Measurements from ENCODE around the gene CEP85L. TPM values are rescaled to one million over a fixed set of nuclear protein-coding genes. Genes with fewer than 3 reads are reported as not detected.

CEP85L gene
- total RNA-seq, 4 donors from 2014 or later: 5.3 to 10.5 (median 8.7) TPM

- no peak for TF ChIP-seq POLR2AphosphoS5 (IDR thresholded peaks at IDR 0.05)
- TF ChIP-seq, protein P1, sequence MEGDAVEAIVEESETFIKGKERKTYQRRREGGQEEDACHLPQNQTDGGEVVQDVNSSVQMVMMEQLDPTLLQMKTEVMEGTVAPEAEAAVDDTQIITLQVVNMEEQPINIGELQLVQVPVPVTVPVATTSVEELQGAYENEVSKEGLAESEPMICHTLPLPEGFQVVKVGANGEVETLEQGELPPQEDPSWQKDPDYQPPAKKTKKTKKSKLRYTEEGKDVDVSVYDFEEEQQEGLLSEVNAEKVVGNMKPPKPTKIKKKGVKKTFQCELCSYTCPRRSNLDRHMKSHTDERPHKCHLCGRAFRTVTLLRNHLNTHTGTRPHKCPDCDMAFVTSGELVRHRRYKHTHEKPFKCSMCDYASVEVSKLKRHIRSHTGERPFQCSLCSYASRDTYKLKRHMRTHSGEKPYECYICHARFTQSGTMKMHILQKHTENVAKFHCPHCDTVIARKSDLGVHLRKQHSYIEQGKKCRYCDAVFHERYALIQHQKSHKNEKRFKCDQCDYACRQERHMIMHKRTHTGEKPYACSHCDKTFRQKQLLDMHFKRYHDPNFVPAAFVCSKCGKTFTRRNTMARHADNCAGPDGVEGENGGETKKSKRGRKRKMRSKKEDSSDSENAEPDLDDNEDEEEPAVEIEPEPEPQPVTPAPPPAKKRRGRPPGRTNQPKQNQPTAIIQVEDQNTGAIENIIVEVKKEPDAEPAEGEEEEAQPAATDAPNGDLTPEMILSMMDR (IDR thresholded peaks at IDR 0.05): no peak
- no peak for TF ChIP-seq EP300 (IDR thresholded peaks at IDR 0.05; ENCODE audit: low read depth)
- TF ChIP-seq POLR2A (IDR thresholded peaks at IDR 0.05): no peak
- DNase-seq: no peak
- no peaks in the 10 kb centered on the region for H3K27me3 ChIP-seq
- in situ Hi-C loops (cut with MboI; ENCODE audit: low pct_ligation_motif_present in 1 of 4, low pct_unique_long_range_greater_than_20kb in 1 of 4, low sequenced_read_pairs in 3 of 4): no loop called here
- H3K9me3 ChIP-seq: no peaks in the 10 kb centered on the region
- no peaks in the 10 kb centered on the region for H3K36me3 ChIP-seq
- intact Hi-C loops (cut with DNase I; ENCODE audit: low total_unique reads): no loop called here
- no peak overlapping the region for H3K27ac ChIP-seq
- no peaks in the 10 kb centered on the region for H3K4me1 ChIP-seq
- 88 to 93% methylated on average over 1 of the region's 1 CpG for WGBS, 2 donors (ENCODE audit: low coverage in 1 of 2)
- no peak overlapping the region for H3K4me3 ChIP-seq
Observed at GRCh38 chr6:118679327-118679901, 28.0 kb upstream of the CEP85L start.

- H3K27ac ChIP-seq: no peak overlapping the region
- 67 to 94% methylated on average over 1 of the region's 1 CpG for WGBS, 2 donors (ENCODE audit: low coverage in 1 of 2)
- H3K9me3 ChIP-seq: no peaks in the 10 kb centered on the region
- H3K4me1 ChIP-seq: no peaks in the 10 kb centered on the region
- H3K36me3 ChIP-seq: no peaks in the 10 kb centered on the region
- H3K4me3 ChIP-seq: no peak overlapping the region
- intact Hi-C loops (cut with DNase I; ENCODE audit: low total_unique reads): no loop called here
- no peaks in the 10 kb centered on the region for H3K27me3 ChIP-seq
- in situ Hi-C loops (cut with MboI; ENCODE audit: low pct_ligation_motif_present in 1 of 4, low pct_unique_long_range_greater_than_20kb in 1 of 4, low sequenced_read_pairs in 3 of 4): no loop called here
- no peak for TF ChIP-seq POLR2A (IDR thresholded peaks at IDR 0.05)
- TF ChIP-seq EP300 (IDR thresholded peaks at IDR 0.05; ENCODE audit: low read depth): no peak
- TF ChIP-seq, protein P1 (IDR thresholded peaks at IDR 0.05): no peak
- no peak for DNase-seq
Observed at GRCh38 chr6:118678866-118679265, 27.5 kb upstream of the CEP85L start.

- intact Hi-C loops (cut with DNase I; ENCODE audit: low total_unique reads) (no loop called here), in situ Hi-C loops (cut with MboI; ENCODE audit: low pct_ligation_motif_present in 1 of 4, low pct_unique_long_range_greater_than_20kb in 1 of 4, low sequenced_read_pairs in 3 of 4) (no loop called here)
- Histone ChIP-seq H3K36me3 (no peaks in the 10 kb centered on the region), H3K4me1 (no peaks in the 10 kb centered on the region), H3K27me3 (no peaks in the 10 kb centered on the region), H3K27ac (no peak overlapping the region), H3K9me3 (no peaks in the 10 kb centered on the region), H3K4me3 (no peak overlapping the region)
- TF ChIP-seq EP300 (IDR thresholded peaks at IDR 0.05; ENCODE audit: low read depth) (no peak), POLR2A (IDR thresholded peaks at IDR 0.05) (no peak), POLR2AphosphoS5 (IDR thresholded peaks at IDR 0.05) (no peak)
- TF ChIP-seq, protein P1 (IDR thresholded peaks at IDR 0.05): no peak
- 65 to 72% methylated on average over 4 of the region's 4 CpGs for WGBS, 2 donors (ENCODE audit: low coverage in 1 of 2)
- DNase-seq: no peak
Observed at GRCh38 chr6:118677193-118677592, 25.8 kb upstream of the CEP85L start.

- no peak for DNase-seq
- Histone ChIP-seq H3K9me3 (no peaks in the 10 kb centered on the region), H3K4me3 (no peak overlapping the region), H3K27ac (no peak overlapping the region), H3K36me3 (no peaks in the 10 kb centered on the region), H3K4me1 (no peaks in the 10 kb centered on the region), H3K27me3 (no peaks in the 10 kb centered on the region)
- TF ChIP-seq, protein P1 (IDR thresholded peaks at IDR 0.05): no peak
- TF ChIP-seq POLR2A (IDR thresholded peaks at IDR 0.05): no peak
- WGBS, 2 donors (ENCODE audit: low coverage in 1 of 2): 90 to 93% methylated on average over 1 of the region's 1 CpG
- in situ Hi-C loops (cut with MboI; ENCODE audit: low pct_ligation_motif_present in 1 of 4, low pct_unique_long_range_greater_than_20kb in 1 of 4, low sequenced_read_pairs in 3 of 4): no loop called here
- intact Hi-C loops (cut with DNase I; ENCODE audit: low total_unique reads): no loop called here
Observed at GRCh38 chr6:118675225-118675624, 23.8 kb upstream of the CEP85L start.

All from transverse colon (tissue), 4 donors.